Liver (tissue), 9 donors: ENCODE measurements around the gene AK5. TPM values are rescaled to one million over a fixed set of nuclear protein-coding genes. Genes with fewer than 3 reads are reported as not detected.

Source experiments
- DNase-seq: peaks from one replicate; pipeline ENCODE4 v3.0.0-alpha.2; 2017; ENCODE audit warnings: low spot score
- H3K27ac ChIP-seq, 2 donors: one replicate each; pipeline ENCODE4 v1.7.0; 2013; ENCODE audit warnings: inconsistent platforms in 2 of 2, low read length in 2 of 2, control low read depth in 1 of 2, low read depth in 1 of 2, mild to moderate bottlenecking in 1 of 2
- H3K27me3 ChIP-seq, 4 donors: one replicate each; pipeline versions ENCODE4 v1.6.1 to v1.7.0; 2013; ENCODE audit warnings: low read length in 3 of 4, inconsistent platforms in 1 of 4, mild to moderate bottlenecking in 1 of 4, moderate library complexity in 1 of 4; ENCODE audit not compliant: control insufficient read depth in 4 of 4, insufficient read depth in 4 of 4
- H3K36me3 ChIP-seq, 4 donors: one replicate each; pipeline versions ENCODE4 v1.6.1 to v1.7.0; 2013; ENCODE audit warnings: low read length in 3 of 4, mild to moderate bottlenecking in 3 of 4, low read depth in 1 of 4, moderate library complexity in 1 of 4; ENCODE audit not compliant: control insufficient read depth in 4 of 4, insufficient read depth in 3 of 4
- H3K4me1 ChIP-seq, 4 donors: one replicate each; pipeline versions ENCODE4 v1.6.1 to v1.7.0; 2013; ENCODE audit warnings: low read length in 3 of 4, mild to moderate bottlenecking in 3 of 4, moderate library complexity in 1 of 4; ENCODE audit not compliant: control insufficient read depth in 4 of 4, insufficient read depth in 4 of 4
- H3K4me3 ChIP-seq, 3 donors: one replicate each; pipeline versions ENCODE4 v1.6.1 to v1.7.0; 2013; ENCODE audit warnings: low read length in 3 of 3, control low read depth in 1 of 3, low read depth in 1 of 3, mild to moderate bottlenecking in 1 of 3
- H3K9ac ChIP-seq, 2 donors: one replicate each; pipeline ENCODE4 v1.7.0; 2013; ENCODE audit warnings: low read length in 2 of 2, mild to moderate bottlenecking in 2 of 2, moderate library complexity in 2 of 2, control low read depth in 1 of 2, low read depth in 1 of 2
- H3K9me3 ChIP-seq, 4 donors: one replicate each; pipeline versions ENCODE4 v1.6.1 to v1.7.0; 2013; ENCODE audit warnings: low read length in 3 of 4; ENCODE audit not compliant: control insufficient read depth in 4 of 4
- ATF3 ChIP-seq: IDR thresholded peaks from 2 replicates; pipeline ENCODE4 v1.6.1; 2016; ENCODE audit warnings: antibody characterized with exemption
- CTCF ChIP-seq: fragments of 150-350 bp; IDR thresholded peaks from 2 replicates; pipeline ENCODE4 v1.5.1; 2017; ENCODE audit warnings: improper control_type of control experiment, low read depth, low read length; ENCODE audit not compliant: missing input control
- FOXA1 ChIP-seq: IDR thresholded peaks from 2 replicates; pipeline ENCODE4 v1.6.1; 2016; ENCODE audit warnings: antibody characterized with exemption
- FOXA2 ChIP-seq: IDR thresholded peaks from 2 replicates; pipeline ENCODE4 v1.6.1; 2016; ENCODE audit warnings: antibody characterized with exemption
- GABPA ChIP-seq, 2 donors: IDR thresholded peaks in 1 of 2; conservative IDR thresholded peaks in 1 of 2; 2 replicates each; pipeline ENCODE4 v1.6.1; 2016; ENCODE audit warnings: antibody characterized with exemption in 2 of 2, mild to moderate bottlenecking in 1 of 2, moderate library complexity in 1 of 2
- HNF4A ChIP-seq, 2 donors: conservative IDR thresholded peaks; 2 replicates each; pipeline ENCODE4 v1.6.1; 2016; ENCODE audit warnings: antibody characterized with exemption in 2 of 2, mild to moderate bottlenecking in 2 of 2
- HNF4G ChIP-seq: IDR thresholded peaks from 2 replicates; pipeline ENCODE4 v1.6.1; 2016; ENCODE audit warnings: antibody characterized with exemption
- MAX ChIP-seq: IDR thresholded peaks from 2 replicates; pipeline ENCODE4 v1.6.1; 2016; ENCODE audit warnings: antibody characterized with exemption
- NR2F2 ChIP-seq: IDR thresholded peaks from 2 replicates; pipeline ENCODE4 v1.6.1; 2016; ENCODE audit warnings: antibody characterized with exemption
- RAD21 ChIP-seq, 2 donors: IDR thresholded peaks; 2 replicates each; pipeline ENCODE4 v1.6.1; 2016; ENCODE audit warnings: antibody characterized with exemption in 2 of 2, mild to moderate bottlenecking in 2 of 2
- RXRA ChIP-seq, 2 donors: IDR thresholded peaks; 2 replicates each; pipeline ENCODE4 v1.6.1; 2017 to 2018; ENCODE audit warnings: antibody characterized with exemption in 2 of 2, mild to moderate bottlenecking in 1 of 2
- SP1 ChIP-seq: IDR thresholded peaks from 2 replicates; pipeline ENCODE4 v1.6.1; 2018; ENCODE audit warnings: antibody characterized with exemption, mild to moderate bottlenecking
- TAF1 ChIP-seq: conservative IDR thresholded peaks from 2 replicates; pipeline ENCODE4 v1.6.1; 2016; ENCODE audit warnings: antibody characterized with exemption, mild to moderate bottlenecking
- ZBTB33 ChIP-seq: IDR thresholded peaks from 2 replicates; pipeline ENCODE4 v1.6.1; 2016; ENCODE audit warnings: antibody characterized with exemption
- WGBS: extraction: QIAGEN DNeasy Blood & Tissue Kit; methylation state at CpG from one replicate; pipeline ENCODE4 v1.1.7; 2013; 5-methylcytosine and 5-hydroxymethylcytosine counted together
- polyA plus RNA-seq, 2 donors: library from polyadenylated mRNA; stranded (reverse) in 1 of 2; unstranded in 1 of 2; fragments of 200-250 nt in 1 of 2; fragments of >200 nt in 1 of 2; fragmentation: Nextera tagmentation in 1 of 2; extraction: Ambion mirVana in 1 of 2; gene quantifications; one replicate each; pipeline versions ENCODE4 v1.2.1 to v1.2.3, GENCODE V29; 2013 to 2015
- total RNA-seq, 2 donors: library from RNA; depleted of rRNA; stranded (reverse); fragments of >200 nt; gene quantifications; one replicate each; pipeline ENCODE4 v1.2.3, GENCODE V29; 2014
- donor health status: healthy.
- donor health status: healthy.
- donor health status: healthy.
- donor health status: healthy.
- donor health status: healthy.

The AK5 gene
- total and polyA plus RNA-seq, 4 donors = 0.12 to 0.33 (median 0.23) TPM

- H3K9ac ChIP-seq = no peak overlapping the region
- no peak overlapping the region for H3K4me3 ChIP-seq
- no peaks in the 10 kb centered on the region for H3K9me3 ChIP-seq
- H3K27me3 ChIP-seq = peaks cover 0 to 3% (median 2%) of the 10 kb centered on the region in 4 donors
- no peaks in the 10 kb centered on the region for H3K36me3 ChIP-seq
- DNase-seq = no peak
- WGBS = 64% methylated on average over 4 of the region's 4 CpGs
- no peak for TF ChIP-seq ATF3
- TF ChIP-seq NR2F2 = no peak
- no peak for TF ChIP-seq TAF1
- no peak for TF ChIP-seq SP1
- no peak for TF ChIP-seq GABPA (IDR thresholded peaks at IDR 0.05 in 1 of 2, conservative IDR thresholded peaks at IDR 0.05 in 1 of 2)
- TF ChIP-seq MAX = no peak
- no peak for TF ChIP-seq RXRA (IDR thresholded peaks at IDR 0.05)
- TF ChIP-seq HNF4A (conservative IDR thresholded peaks at IDR 0.05) = no peak
- TF ChIP-seq FOXA1 = no peak
- TF ChIP-seq RAD21 (IDR thresholded peaks at IDR 0.05) = no peak
- TF ChIP-seq CTCF = no peak
- TF ChIP-seq HNF4G = no peak
- H3K27ac ChIP-seq = no peak overlapping the region
- no peaks in the 10 kb centered on the region for H3K4me1 ChIP-seq
These were observed 10.7 kb downstream of the AK5 start for GRCh38 chr1:77292551-77292950.

- no peak overlapping the region for H3K27ac ChIP-seq
- H3K4me3 ChIP-seq = no peak overlapping the region
- no peak for TF ChIP-seq SP1
- TF ChIP-seq TAF1 = no peak
- TF ChIP-seq HNF4G = no peak
- TF ChIP-seq FOXA2 = no peak
- H3K4me1 ChIP-seq = no peaks in the 10 kb centered on the region
- no peaks in the 10 kb centered on the region for H3K9me3 ChIP-seq
- 90% methylated on average over 1 of the region's 1 CpG for WGBS
- peaks cover 0 to 2% (median 0%) of the 10 kb centered on the region in 4 donors for H3K27me3 ChIP-seq
- no peak overlapping the region for H3K9ac ChIP-seq
- no peak for DNase-seq
- no peaks in the 10 kb centered on the region for H3K36me3 ChIP-seq
These were observed 18.7 kb downstream of the AK5 start for GRCh38 chr1:77300566-77300965.

GRCh38 chr1:77303387-77303786 is 21.6 kb downstream of the AK5 start:
- Histone ChIP-seq H3K9ac (no peak overlapping the region), H3K4me1 (no peaks in the 10 kb centered on the region), H3K9me3 (no peaks in the 10 kb centered on the region), H3K4me3 (no peak overlapping the region), H3K36me3 (no peaks in the 10 kb centered on the region), H3K27ac (no peak overlapping the region), H3K27me3 (peaks cover 0 to 2% (median 0%) of the 10 kb centered on the region in 4 donors)
- WGBS = 62% methylated on average over 3 of the region's 3 CpGs
- no peak for DNase-seq
- no peak for TF ChIP-seq ZBTB33
